HepG2 (cell line): ENCODE results near the gene RAD23A. TPM values are rescaled to one million over a fixed set of nuclear protein-coding genes. Genes with fewer than 3 reads are reported as not detected.

ENCODE experiments used
- MBD4 ChIP-seq: IDR thresholded peaks from 2 replicates; pipeline ENCODE4 v1.6.1; 2012; ENCODE audit warnings: low read length, inconsistent platforms, borderline replicate concordance
- NCOA1 ChIP-seq: sonication (generic); formaldehyde crosslinking; IDR thresholded peaks from 2 replicates; pipeline ENCODE4 v1.9.0; 2021; ENCODE audit warnings: missing genetic modification reagents
- NFYC ChIP-seq: IDR thresholded peaks from 2 replicates; pipeline ENCODE4 v1.6.1; 2016; ENCODE audit warnings: missing genetic modification reagents, missing compliant biosample characterization
- NPAS2 ChIP-seq: sonication (generic); formaldehyde crosslinking; IDR thresholded peaks from 2 replicates; pipeline ENCODE4 v1.8.0; 2022; ENCODE audit warnings: mild to moderate bottlenecking, missing genetic modification reagents, borderline replicate concordance
- RXRB ChIP-seq: IDR thresholded peaks from 2 replicates; pipeline ENCODE4 v1.6.1; 2016; ENCODE audit warnings: borderline replicate concordance, missing genetic modification reagents, missing compliant biosample characterization
- SIX4 ChIP-seq: sonication (generic); formaldehyde crosslinking; IDR thresholded peaks from 2 replicates; pipeline ENCODE4 v1.4.0; 2020; ENCODE audit warnings: missing genetic modification reagents
- SMAD1 ChIP-seq: sonication (generic); formaldehyde crosslinking; IDR thresholded peaks from 2 replicates; pipeline ENCODE4 v1.4.0; 2020; ENCODE audit warnings: missing genetic modification reagents, low read depth, mild to moderate bottlenecking, borderline replicate concordance
- SMC3 ChIP-seq: IDR thresholded peaks from 2 replicates; pipeline ENCODE4 v1.6.1; 2011; ENCODE audit warnings: low read length, improper control_type of control experiment
- TBL1XR1 ChIP-seq: fragments of 150-350 bp; IDR thresholded peaks from 2 replicates; pipeline ENCODE4 v1.6.1; 2014; ENCODE audit warnings: borderline replicate concordance, low read length; ENCODE audit not compliant: partially characterized antibody
- ZNF333 ChIP-seq: sonication (generic); formaldehyde crosslinking; IDR thresholded peaks from 2 replicates; pipeline ENCODE4 v1.4.0; 2020; ENCODE audit warnings: mild to moderate bottlenecking, missing genetic modification reagents, borderline replicate concordance
- ZNF543 ChIP-seq: sonication (generic); formaldehyde crosslinking; IDR thresholded peaks from 2 replicates; pipeline ENCODE4 v1.4.0; 2020; ENCODE audit warnings: mild to moderate bottlenecking, missing genetic modification reagents
- ZNF550 ChIP-seq: sonication (generic); formaldehyde crosslinking; IDR thresholded peaks from 2 replicates; pipeline ENCODE4 v1.4.0; 2020; ENCODE audit warnings: mild to moderate bottlenecking, missing genetic modification reagents, borderline replicate concordance
- ZNF589 ChIP-seq: sonication (generic); formaldehyde crosslinking; conservative IDR thresholded peaks from 2 replicates; pipeline ENCODE4 v1.8.0; 2022; ENCODE audit warnings: mild to moderate bottlenecking, moderate library complexity, missing genetic modification reagents
- polyA plus RNA-seq, 8 experiments: library from polyadenylated mRNA; depleted of rRNA in 3 of 8; stranded (reverse) in 7 of 8; unstranded in 1 of 8; fragments of >200 nt; fragmentation: Illumina TruSeq in 4 of 8; extraction: Trizol in 4 of 8; gene quantifications; 2 replicates each; pipeline versions ENCODE4 v1.2.1 to v1.2.3, GENCODE V29; 2011 to 2016; ENCODE audit warnings: low read depth in 4 of 8, missing spikeins in 1 of 8, mixed read lengths in 1 of 8; ENCODE audit not compliant: insufficient read depth in 1 of 8
- total RNA-seq, 5 experiments: library from RNA; depleted of rRNA; stranded (reverse); fragments of >200 nt; fragmentation: Illumina TruSeq; extraction: Trizol; gene quantifications; 2 replicates each; pipeline ENCODE4 v1.2.3, GENCODE V29; 2016; ENCODE audit warnings: low read depth in 1 of 5
- TF ChIP-seq, protein P1 (sequence below): sonication (generic); formaldehyde crosslinking; IDR thresholded peaks from 2 replicates; pipeline ENCODE4 v1.8.0; 2022; ENCODE audit warnings: missing genetic modification reagents, mild to moderate bottlenecking, inconsistent platforms, borderline replicate concordance
- TF ChIP-seq, protein P2 (sequence below): sonication (generic); formaldehyde crosslinking; IDR thresholded peaks from 2 replicates; pipeline ENCODE4 v1.4.0; 2020; ENCODE audit warnings: missing genetic modification reagents
- TF ChIP-seq, protein P3 (sequence below): sonication (generic); formaldehyde crosslinking; IDR thresholded peaks from 2 replicates; pipeline ENCODE4 v1.4.0; 2020; ENCODE audit warnings: missing genetic modification reagents
- TF ChIP-seq, protein P4 (sequence below): sonication (generic); formaldehyde crosslinking; IDR thresholded peaks from 2 replicates; pipeline ENCODE4 v1.8.1; 2022; ENCODE audit warnings: mild to moderate bottlenecking, missing genetic modification reagents
- TF ChIP-seq, protein P5 (sequence below): sonication (generic); formaldehyde crosslinking; IDR thresholded peaks from 2 replicates; pipeline ENCODE4 v1.8.1; 2023; ENCODE audit warnings: mild to moderate bottlenecking, missing genetic modification reagents, borderline replicate concordance
- TF ChIP-seq, protein P6 (sequence below): sonication (generic); formaldehyde crosslinking; IDR thresholded peaks from 2 replicates; pipeline ENCODE4 v1.9.0; 2021; ENCODE audit warnings: missing genetic modification reagents, mild to moderate bottlenecking, borderline replicate concordance
- TF ChIP-seq, protein P7 (sequence below), 2 experiments: sonication (generic) in 1 of 2; formaldehyde crosslinking in 1 of 2; IDR thresholded peaks; 2 replicates each; pipeline versions ENCODE4 v1.5.1 to v1.6.1; 2011 to 2020; ENCODE audit warnings: borderline replicate concordance in 1 of 2, low read depth in 1 of 2, low read length in 1 of 2, mild to moderate bottlenecking in 1 of 2, missing genetic modification reagents in 1 of 2, moderate library complexity in 1 of 2

The RAD23A gene
- total and polyA plus RNA-seq, 2 of the 13 experiments (the other 11 are each of a cell fraction or from before 2014, with no cell fraction given) = 42.5 to 54.2 TPM

DNA sequence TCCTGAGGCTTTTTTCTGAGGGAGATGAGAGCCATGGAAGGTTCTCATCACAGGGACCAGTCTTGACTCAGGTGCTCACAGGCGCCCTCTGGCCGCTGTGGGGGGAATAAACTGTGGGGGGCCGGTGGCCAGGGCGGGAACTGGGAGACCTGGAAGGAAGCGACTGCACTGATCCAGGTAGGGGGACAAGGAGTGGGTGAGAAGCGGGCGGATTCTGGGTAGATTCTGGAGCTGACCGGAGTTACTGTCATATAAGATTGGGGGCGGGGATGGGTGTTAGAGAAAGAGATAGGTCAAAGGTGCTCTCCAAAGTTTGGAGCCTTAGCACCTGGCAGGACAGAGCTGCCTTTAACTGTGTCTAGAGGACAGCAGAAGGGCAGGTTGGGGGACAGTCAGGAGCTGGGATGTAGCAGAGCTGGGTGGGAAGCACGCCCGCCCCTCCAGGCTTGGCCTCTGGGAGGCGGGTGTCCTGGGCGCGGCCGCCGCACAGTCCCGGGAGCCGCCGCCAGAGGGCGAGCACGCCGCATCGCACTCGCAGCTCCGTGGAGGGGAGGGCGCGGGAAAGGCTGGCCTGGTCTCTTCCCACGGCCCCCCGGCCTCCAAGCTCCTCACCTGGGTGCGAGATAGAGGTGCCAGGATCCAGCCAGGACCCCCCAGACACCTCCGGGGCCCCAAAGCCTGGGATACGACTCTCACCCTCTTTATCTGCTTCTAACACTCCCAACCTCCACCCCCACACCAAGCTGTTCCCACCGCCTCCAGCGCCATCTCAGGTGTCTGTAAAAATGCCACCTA, 19.6 kb downstream of the RAD23A start (continued):
- TF ChIP-seq, protein P1, sequence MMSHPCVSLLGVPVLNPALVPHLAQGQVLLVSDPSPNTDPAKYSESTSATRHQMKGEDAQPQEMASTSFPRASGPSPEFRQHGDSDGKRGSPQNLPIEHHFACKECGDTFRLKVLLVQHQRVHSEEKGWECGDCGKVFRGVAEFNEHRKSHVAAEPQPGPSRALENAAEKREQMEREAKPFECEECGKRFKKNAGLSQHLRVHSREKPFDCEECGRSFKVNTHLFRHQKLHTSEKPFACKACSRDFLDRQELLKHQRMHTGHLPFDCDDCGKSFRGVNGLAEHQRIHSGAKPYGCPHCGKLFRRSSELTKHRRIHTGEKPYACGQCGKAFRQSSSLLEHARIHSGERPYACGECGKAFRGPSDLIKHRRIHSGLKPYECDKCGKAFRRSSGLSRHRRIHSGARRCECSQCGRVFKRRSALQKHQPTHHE (CRISPR knock-in tag) = no peak
- TF ChIP-seq, protein P2, sequence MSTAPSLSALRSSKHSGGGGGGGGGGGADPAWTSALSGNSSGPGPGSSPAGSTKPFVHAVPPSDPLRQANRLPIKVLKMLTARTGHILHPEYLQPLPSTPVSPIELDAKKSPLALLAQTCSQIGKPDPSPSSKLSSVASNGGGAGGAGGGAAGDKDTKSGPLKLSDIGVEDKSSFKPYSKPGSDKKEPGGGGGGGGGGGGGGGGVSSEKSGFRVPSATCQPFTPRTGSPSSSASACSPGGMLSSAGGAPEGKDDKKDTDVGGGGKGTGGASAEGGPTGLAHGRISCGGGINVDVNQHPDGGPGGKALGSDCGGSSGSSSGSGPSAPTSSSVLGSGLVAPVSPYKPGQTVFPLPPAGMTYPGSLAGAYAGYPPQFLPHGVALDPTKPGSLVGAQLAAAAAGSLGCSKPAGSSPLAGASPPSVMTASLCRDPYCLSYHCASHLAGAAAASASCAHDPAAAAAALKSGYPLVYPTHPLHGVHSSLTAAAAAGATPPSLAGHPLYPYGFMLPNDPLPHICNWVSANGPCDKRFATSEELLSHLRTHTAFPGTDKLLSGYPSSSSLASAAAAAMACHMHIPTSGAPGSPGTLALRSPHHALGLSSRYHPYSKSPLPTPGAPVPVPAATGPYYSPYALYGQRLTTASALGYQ = no peak
- peak; percentile 32; the same call in 1 of the 2 replicates for TF ChIP-seq SMC3
- TF ChIP-seq ZNF543 (CRISPR knock-in tag) = no peak
- TF ChIP-seq TBL1XR1 = no peak
- no peak for TF ChIP-seq SIX4 (CRISPR knock-in tag)
- TF ChIP-seq ZNF550 (CRISPR knock-in tag) = no peak
- TF ChIP-seq, protein P3, sequence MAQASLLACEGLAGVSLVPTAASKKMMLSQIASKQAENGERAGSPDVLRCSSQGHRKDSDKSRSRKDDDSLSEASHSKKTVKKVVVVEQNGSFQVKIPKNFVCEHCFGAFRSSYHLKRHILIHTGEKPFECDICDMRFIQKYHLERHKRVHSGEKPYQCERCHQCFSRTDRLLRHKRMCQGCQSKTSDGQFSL (CRISPR knock-in tag) = peak; percentile 60; the same call in 1 of the 2 replicates
- TF ChIP-seq, protein P4, sequence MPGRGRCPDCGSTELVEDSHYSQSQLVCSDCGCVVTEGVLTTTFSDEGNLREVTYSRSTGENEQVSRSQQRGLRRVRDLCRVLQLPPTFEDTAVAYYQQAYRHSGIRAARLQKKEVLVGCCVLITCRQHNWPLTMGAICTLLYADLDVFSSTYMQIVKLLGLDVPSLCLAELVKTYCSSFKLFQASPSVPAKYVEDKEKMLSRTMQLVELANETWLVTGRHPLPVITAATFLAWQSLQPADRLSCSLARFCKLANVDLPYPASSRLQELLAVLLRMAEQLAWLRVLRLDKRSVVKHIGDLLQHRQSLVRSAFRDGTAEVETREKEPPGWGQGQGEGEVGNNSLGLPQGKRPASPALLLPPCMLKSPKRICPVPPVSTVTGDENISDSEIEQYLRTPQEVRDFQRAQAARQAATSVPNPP = no peak
- TF ChIP-seq RXRB (CRISPR knock-in tag) = no peak
- TF ChIP-seq, protein P5, sequence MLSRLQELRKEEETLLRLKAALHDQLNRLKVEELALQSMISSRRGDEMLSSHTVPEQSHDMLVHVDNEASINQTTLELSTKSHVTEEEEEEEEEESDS (CRISPR knock-in tag) = no peak
- no peak for TF ChIP-seq NCOA1 (CRISPR knock-in tag)
- no peak for TF ChIP-seq SMAD1 (CRISPR knock-in tag)
- no peak for TF ChIP-seq NPAS2 (CRISPR knock-in tag)
- TF ChIP-seq NFYC (CRISPR knock-in tag) = no peak
- TF ChIP-seq, protein P6, sequence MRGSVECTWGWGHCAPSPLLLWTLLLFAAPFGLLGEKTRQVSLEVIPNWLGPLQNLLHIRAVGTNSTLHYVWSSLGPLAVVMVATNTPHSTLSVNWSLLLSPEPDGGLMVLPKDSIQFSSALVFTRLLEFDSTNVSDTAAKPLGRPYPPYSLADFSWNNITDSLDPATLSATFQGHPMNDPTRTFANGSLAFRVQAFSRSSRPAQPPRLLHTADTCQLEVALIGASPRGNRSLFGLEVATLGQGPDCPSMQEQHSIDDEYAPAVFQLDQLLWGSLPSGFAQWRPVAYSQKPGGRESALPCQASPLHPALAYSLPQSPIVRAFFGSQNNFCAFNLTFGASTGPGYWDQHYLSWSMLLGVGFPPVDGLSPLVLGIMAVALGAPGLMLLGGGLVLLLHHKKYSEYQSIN (CRISPR knock-in tag) = no peak
- TF ChIP-seq, protein P7, sequence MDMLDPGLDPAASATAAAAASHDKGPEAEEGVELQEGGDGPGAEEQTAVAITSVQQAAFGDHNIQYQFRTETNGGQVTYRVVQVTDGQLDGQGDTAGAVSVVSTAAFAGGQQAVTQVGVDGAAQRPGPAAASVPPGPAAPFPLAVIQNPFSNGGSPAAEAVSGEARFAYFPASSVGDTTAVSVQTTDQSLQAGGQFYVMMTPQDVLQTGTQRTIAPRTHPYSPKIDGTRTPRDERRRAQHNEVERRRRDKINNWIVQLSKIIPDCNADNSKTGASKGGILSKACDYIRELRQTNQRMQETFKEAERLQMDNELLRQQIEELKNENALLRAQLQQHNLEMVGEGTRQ (IDR thresholded peaks at IDR 0.05; ENCODE audit: low read depth, low read length) = no peak
- TF ChIP-seq, protein P7 (CRISPR knock-in tag; IDR thresholded peaks at IDR 0.05; ENCODE audit: borderline replicate concordance) = no peak
- no peak for TF ChIP-seq ZNF333 (CRISPR knock-in tag)
- TF ChIP-seq MBD4 = no peak
- TF ChIP-seq ZNF589 (CRISPR knock-in tag) = no peak
